Fibroblast of pulmonary artery (primary cell): Measurements from ENCODE around the gene LDB2.

Experiments used
- DNase-seq: peaks from one replicate; pipeline ENCODE4 v3.0.0-alpha.2; 2010; ENCODE audit warnings: low read depth
- H3K4me3 ChIP-seq: replicated peaks from 2 replicates; pipeline ENCODE4 v1.5.1; 2011; ENCODE audit warnings: low read depth, mild to moderate bottlenecking, control low read depth, low read length, moderate library complexity
- CTCF ChIP-seq: IDR thresholded peaks from 2 replicates; pipeline ENCODE4 v1.5.1; 2011; ENCODE audit warnings: mild to moderate bottlenecking, control low read depth, low read length, inconsistent platforms; ENCODE audit errors: missing control alignments

LDB2 gene

GRCh38 chr4:16591272-16591826, 307.1 kb downstream of the LDB2 start:
- no peak for TF ChIP-seq CTCF
- H3K4me3 ChIP-seq: no peak overlapping the region
- DNase-seq: no peak

GRCh38 chr4:16590797-16591196, 307.6 kb downstream of the LDB2 start:
- TF ChIP-seq CTCF: no peak
- no peak for DNase-seq
- H3K4me3 ChIP-seq: no peak overlapping the region

- no peak overlapping the region for H3K4me3 ChIP-seq
- DNase-seq: no peak
- no peak for TF ChIP-seq CTCF
Measured at GRCh38 chr4:16588651-16589050, 309.8 kb downstream of the LDB2 start.

- DNase-seq: no peak
- H3K4me3 ChIP-seq: no peak overlapping the region
- no peak for TF ChIP-seq CTCF
Measured at GRCh38 chr4:16588149-16588548, 310.3 kb downstream of the LDB2 start.

- no peak for TF ChIP-seq CTCF
- DNase-seq: no peak
- H3K4me3 ChIP-seq: no peak overlapping the region
Measured at GRCh38 chr4:16585053-16585452, 313.4 kb downstream of the LDB2 start.

GRCh38 chr4:16583764-16584163, 314.7 kb downstream of the LDB2 start:
- H3K4me3 ChIP-seq: no peak overlapping the region
- TF ChIP-seq CTCF: no peak
- DNase-seq: peak; percentile 17

- peak; percentile 22 for TF ChIP-seq CTCF
- DNase-seq: no peak
- no peak overlapping the region for H3K4me3 ChIP-seq
Measured at GRCh38 chr4:16582526-16582925, 315.9 kb downstream of the LDB2 start.
